ENCODE results near the gene SATL1. TPM values are rescaled to one million over a fixed set of nuclear protein-coding genes. Genes with fewer than 3 reads are reported as not detected.

The SATL1 gene
- total RNA-seq, 2 experiments from 2014 or later, result not detected

DNA sequence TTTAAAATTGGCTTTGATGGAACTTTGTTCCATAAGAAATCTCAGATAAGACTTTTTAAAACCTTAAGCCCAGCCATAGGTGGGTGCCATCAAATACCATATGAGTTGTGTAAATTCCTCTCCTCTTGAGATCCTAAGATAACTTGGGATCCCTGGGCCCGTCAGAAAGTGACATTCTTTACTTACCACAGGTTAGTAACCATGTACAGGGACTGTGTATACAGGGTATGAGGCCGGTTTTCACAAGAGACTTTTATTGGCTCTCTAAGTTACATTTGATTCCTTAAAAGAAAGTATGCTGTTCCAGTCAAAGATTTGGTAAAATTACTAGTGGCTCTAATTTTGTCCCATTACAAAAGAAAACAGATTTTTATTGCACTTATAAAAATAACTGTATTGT, 129.8 kb downstream of the SATL1 start:
- ChIA-PET CTCF (interaction anchor here (1.0 kb wide), 1 partner anchor 9 kb away, joined by 3 read pairs; no protein-coding TSS in a partner anchor), POLR2A (no interaction called here)
- Histone ChIP-seq H3K27me3 (ENCODE audit: control insufficient read depth in 1 of 2, insufficient read depth in 2 of 2, low read length in 2 of 2) (no peaks in the 10 kb centered on the region), H3K9me3 (ENCODE audit: control insufficient read depth in 1 of 2, insufficient read depth in 1 of 2, low read length in 2 of 2) (no peaks in the 10 kb centered on the region), H3K27ac (ENCODE audit: low read depth in 1 of 2, low read length in 2 of 2) (no peak overlapping the region), H3K4me1 (ENCODE audit: insufficient read depth, low read length) (no peaks in the 10 kb centered on the region), H3K36me3 (ENCODE audit: insufficient read depth, low read length) (no peaks in the 10 kb centered on the region), H3K4me3 (ENCODE audit: low read length) (no peak overlapping the region)
- DNase-seq, result no peak
- no peaks in the 10 kb centered on the region for H3K36me3 Mint-ChIP-seq (ENCODE audit: low read depth)
- intact Hi-C loops (cut with DNase I, micrococcal nuclease), result loop anchor here in 1 of 2 experiments (10.0 kb wide), 1 partner anchor 431 kb away; no protein-coding TSS in a partner anchor
- no peaks in the 10 kb centered on the region for H3K9me3 Mint-ChIP-seq
- H3K27ac Mint-ChIP-seq, result no peak overlapping the region
- no peaks in the 10 kb centered on the region for H3K4me1 Mint-ChIP-seq (ENCODE audit: low read depth)
- no peak for ATAC-seq (ENCODE audit: poor library complexity)
- H3K27me3 Mint-ChIP-seq, result no peaks in the 10 kb centered on the region
- H3K4me3 Mint-ChIP-seq, result no peak overlapping the region
- TF ChIP-seq, protein P1, sequence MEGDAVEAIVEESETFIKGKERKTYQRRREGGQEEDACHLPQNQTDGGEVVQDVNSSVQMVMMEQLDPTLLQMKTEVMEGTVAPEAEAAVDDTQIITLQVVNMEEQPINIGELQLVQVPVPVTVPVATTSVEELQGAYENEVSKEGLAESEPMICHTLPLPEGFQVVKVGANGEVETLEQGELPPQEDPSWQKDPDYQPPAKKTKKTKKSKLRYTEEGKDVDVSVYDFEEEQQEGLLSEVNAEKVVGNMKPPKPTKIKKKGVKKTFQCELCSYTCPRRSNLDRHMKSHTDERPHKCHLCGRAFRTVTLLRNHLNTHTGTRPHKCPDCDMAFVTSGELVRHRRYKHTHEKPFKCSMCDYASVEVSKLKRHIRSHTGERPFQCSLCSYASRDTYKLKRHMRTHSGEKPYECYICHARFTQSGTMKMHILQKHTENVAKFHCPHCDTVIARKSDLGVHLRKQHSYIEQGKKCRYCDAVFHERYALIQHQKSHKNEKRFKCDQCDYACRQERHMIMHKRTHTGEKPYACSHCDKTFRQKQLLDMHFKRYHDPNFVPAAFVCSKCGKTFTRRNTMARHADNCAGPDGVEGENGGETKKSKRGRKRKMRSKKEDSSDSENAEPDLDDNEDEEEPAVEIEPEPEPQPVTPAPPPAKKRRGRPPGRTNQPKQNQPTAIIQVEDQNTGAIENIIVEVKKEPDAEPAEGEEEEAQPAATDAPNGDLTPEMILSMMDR (IDR thresholded peaks at IDR 0.05), result no peak

DNA sequence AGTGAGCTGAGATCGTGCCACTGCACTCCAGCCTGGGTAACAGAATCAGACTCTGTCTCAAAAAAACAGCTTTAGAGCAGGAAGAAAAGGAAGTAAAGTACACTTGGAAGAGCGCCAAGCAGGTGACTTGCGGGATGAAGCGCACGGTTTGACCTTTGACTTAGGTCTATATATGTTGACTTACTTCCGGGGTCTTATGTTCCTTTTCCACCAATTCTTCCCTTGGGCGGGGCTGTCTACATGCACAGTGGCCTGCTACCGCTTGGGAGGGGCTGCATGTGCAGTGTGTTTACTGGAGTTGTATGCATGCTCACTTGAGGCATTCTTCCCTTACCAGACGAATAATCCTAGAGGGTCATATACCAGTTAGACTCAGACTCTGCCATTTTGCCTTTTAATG, 131.3 kb downstream of the SATL1 start:
- H3K27ac ChIP-seq (ENCODE audit: low read depth in 1 of 2, low read length in 2 of 2), result no peak overlapping the region
- CTCF ChIA-PET, result no interaction called here
- H3K9me3 ChIP-seq (ENCODE audit: control insufficient read depth in 1 of 2, insufficient read depth in 1 of 2, low read length in 2 of 2), result no peaks in the 10 kb centered on the region
- TF ChIP-seq, protein P1 (IDR thresholded peaks at IDR 0.05), result no peak
- no peaks in the 10 kb centered on the region for H3K9me3 Mint-ChIP-seq
- H3K27me3 Mint-ChIP-seq, result no peaks in the 10 kb centered on the region
- intact Hi-C loops (cut with DNase I, micrococcal nuclease), result loop anchor here in 1 of 2 experiments (10.0 kb wide), 1 partner anchor 433 kb away; no protein-coding TSS in a partner anchor
- H3K36me3 ChIP-seq (ENCODE audit: insufficient read depth, low read length), result no peaks in the 10 kb centered on the region
- H3K4me1 ChIP-seq (ENCODE audit: insufficient read depth, low read length), result no peaks in the 10 kb centered on the region
- DNase-seq, result no peak
- no peak overlapping the region for H3K27ac Mint-ChIP-seq
- ATAC-seq (ENCODE audit: poor library complexity), result no peak
- H3K36me3 Mint-ChIP-seq (ENCODE audit: low read depth), result no peaks in the 10 kb centered on the region
- no peaks in the 10 kb centered on the region for H3K27me3 ChIP-seq (ENCODE audit: control insufficient read depth in 1 of 2, insufficient read depth in 2 of 2, low read length in 2 of 2)
- H3K4me3 Mint-ChIP-seq, result no peak overlapping the region
- H3K4me3 ChIP-seq (ENCODE audit: low read length), result no peak overlapping the region
- POLR2A ChIA-PET, result no interaction called here
- no peaks in the 10 kb centered on the region for H3K4me1 Mint-ChIP-seq (ENCODE audit: low read depth)

DNA sequence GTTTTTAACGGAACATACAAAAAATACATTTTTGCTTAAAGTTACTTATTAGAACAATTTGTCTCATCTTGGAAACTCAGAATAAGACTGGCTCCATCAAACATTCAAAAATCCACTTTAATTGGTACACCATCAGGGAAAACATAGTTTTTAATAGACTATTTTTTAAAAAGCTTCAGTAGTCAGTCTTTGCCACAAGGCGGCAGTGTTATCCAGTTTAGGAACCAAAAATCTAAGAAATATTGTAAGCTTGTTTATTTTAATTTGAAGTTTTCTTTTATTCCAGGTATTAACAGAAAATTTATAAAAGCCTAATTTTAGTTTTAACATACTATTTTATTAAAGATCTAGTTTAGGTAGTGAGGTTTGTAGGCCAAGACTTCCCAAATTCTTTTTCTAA, 132.2 kb downstream of the SATL1 start:
- ATAC-seq (ENCODE audit: poor library complexity), result no peak
- H3K27ac Mint-ChIP-seq, result no peak overlapping the region
- H3K36me3 Mint-ChIP-seq (ENCODE audit: low read depth), result no peaks in the 10 kb centered on the region
- ChIA-PET POLR2A (no interaction called here), CTCF (no interaction called here)
- H3K4me1 Mint-ChIP-seq (ENCODE audit: low read depth), result no peaks in the 10 kb centered on the region
- Histone ChIP-seq H3K36me3 (ENCODE audit: insufficient read depth, low read length) (no peaks in the 10 kb centered on the region), H3K27ac (ENCODE audit: low read depth in 1 of 2, low read length in 2 of 2) (no peak overlapping the region), H3K9me3 (ENCODE audit: control insufficient read depth in 1 of 2, insufficient read depth in 1 of 2, low read length in 2 of 2) (no peaks in the 10 kb centered on the region), H3K4me3 (ENCODE audit: low read length) (no peak overlapping the region), H3K27me3 (ENCODE audit: control insufficient read depth in 1 of 2, insufficient read depth in 2 of 2, low read length in 2 of 2) (no peaks in the 10 kb centered on the region), H3K4me1 (ENCODE audit: insufficient read depth, low read length) (no peaks in the 10 kb centered on the region)
- no peaks in the 10 kb centered on the region for H3K9me3 Mint-ChIP-seq
- H3K4me3 Mint-ChIP-seq, result no peak overlapping the region
- intact Hi-C loops (cut with DNase I, micrococcal nuclease), result loop anchor here in 1 of 2 experiments (10.0 kb wide), 1 partner anchor 433 kb away; no protein-coding TSS in a partner anchor
- TF ChIP-seq, protein P1 (IDR thresholded peaks at IDR 0.05), result peak; percentile 51
- no peaks in the 10 kb centered on the region for H3K27me3 Mint-ChIP-seq
- peak in 2 of 14 experiments; percentile 3 to 6 for DNase-seq

Measured in CD4-positive, alpha-beta T cell (primary cell).